Lower lobe of right lung (tissue), 2 donors: Measurements from ENCODE around the gene GABRP. TPM values are rescaled to one million over a fixed set of nuclear protein-coding genes. Genes with fewer than 3 reads are reported as not detected.

Experiments
- ATAC-seq, 2 donors: fragments of 200-7000 bp; cut with Tn5 transposase; one replicate each; pipeline ENCODE4 v1.9.1; 2020 to 2022; ENCODE audit warnings: mild to moderate bottlenecking in 2 of 2, moderate library complexity in 2 of 2
- DNase-seq: peaks from one replicate; pipeline ENCODE4 v3.0.0-alpha.2; 2020
- H3K27ac ChIP-seq: fragments of 200-600 bp; one replicate; pipeline ENCODE4 v1.8.0; 2022
- H3K27me3 ChIP-seq: fragments of 200-600 bp; one replicate; pipeline ENCODE4 v1.8.0; 2022; ENCODE audit warnings: low read depth
- H3K36me3 ChIP-seq: fragments of 200-600 bp; one replicate; pipeline ENCODE4 v1.8.0; 2022; ENCODE audit warnings: mild to moderate bottlenecking
- H3K4me1 ChIP-seq: fragments of 200-600 bp; one replicate; pipeline ENCODE4 v1.8.0; 2022
- H3K4me3 ChIP-seq: fragments of 200-600 bp; one replicate; pipeline ENCODE4 v1.8.0; 2022; ENCODE audit warnings: mild to moderate bottlenecking
- H3K9me3 ChIP-seq: fragments of 200-600 bp; one replicate; pipeline ENCODE4 v1.8.0; 2022
- CTCF ChIP-seq: fragments of 200-600 bp; IDR thresholded peaks from one replicate; pipeline ENCODE4 v1.8.0; 2022; ENCODE audit warnings: antibody characterized with exemption, mild to moderate bottlenecking
- intact Hi-C: fragments of 100-400 bp; cut with DNase I; formaldehyde crosslinking; loops from one replicate; pipeline ENCODE4 v1.11.0; 2022
- total RNA-seq: library from RNA; stranded (reverse); fragmentation: NEBNext Ultra II Directional; extraction: Animal tissue kit (Norgen Biotek cat#: 25700); gene quantifications from one replicate; pipeline ENCODE4 v1.2.1, GENCODE V29; 2021
- donor health status: DM: no; HTN: yes; CAD: no; lungs with severe emphysema.

The GABRP gene
- total RNA-seq, 1 donor from 2014 or later, result 0.38 TPM

DNA sequence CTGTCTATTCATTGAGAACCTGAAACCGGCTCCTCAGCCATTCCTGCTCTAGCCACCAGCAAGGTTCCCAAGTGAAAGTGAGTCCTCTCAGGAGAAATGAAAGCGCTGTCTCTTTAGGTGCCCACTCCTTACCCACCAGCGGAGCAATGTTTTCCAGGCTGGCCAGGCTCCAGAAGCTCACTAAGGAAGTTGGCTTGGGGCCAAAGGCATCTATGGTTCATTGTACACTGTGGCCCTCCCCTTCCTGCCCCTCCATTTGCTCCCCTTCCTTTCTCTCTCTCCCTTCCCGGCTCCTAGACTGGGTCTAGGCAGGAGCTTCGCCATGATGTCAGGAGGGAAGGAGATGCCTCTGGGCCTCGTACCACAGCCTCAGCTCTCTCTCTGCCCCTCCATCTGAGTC, 1.1 kb upstream of the GABRP start:
- no peaks in the 10 kb centered on the region for H3K27me3 ChIP-seq
- no peak for TF ChIP-seq CTCF
- H3K27ac ChIP-seq, result no peak overlapping the region
- H3K36me3 ChIP-seq, result no peaks in the 10 kb centered on the region
- intact Hi-C loops, result no loop called here
- no peak for DNase-seq
- H3K9me3 ChIP-seq, result no peaks in the 10 kb centered on the region
- H3K4me1 ChIP-seq, result no peaks in the 10 kb centered on the region
- no peak overlapping the region for H3K4me3 ChIP-seq
- peak in 1 of 2 donors; percentile 24 for ATAC-seq

DNA sequence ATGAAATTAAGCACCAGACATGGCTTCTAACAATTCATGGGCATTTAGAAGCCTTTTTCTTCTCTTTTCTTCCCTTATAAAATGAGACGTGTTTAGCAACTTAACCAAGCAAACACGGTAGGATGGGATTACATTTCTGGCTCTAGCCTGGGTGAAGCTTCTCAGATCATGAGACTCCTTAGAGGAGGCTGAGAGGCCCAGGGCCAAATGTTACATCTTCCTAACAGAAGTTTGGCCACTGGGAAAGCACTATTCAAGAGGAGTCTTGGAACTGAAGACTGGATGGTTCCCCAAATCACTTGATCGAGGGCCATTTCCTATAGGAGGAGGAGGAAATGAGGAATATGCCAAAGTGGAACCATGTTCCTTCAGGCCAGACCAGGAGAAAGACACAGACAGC, 1.9 kb downstream of the GABRP start:
- TF ChIP-seq CTCF, result no peak
- H3K27me3 ChIP-seq, result no peaks in the 10 kb centered on the region
- no peak overlapping the region for H3K27ac ChIP-seq
- no peaks in the 10 kb centered on the region for H3K4me1 ChIP-seq
- ATAC-seq, result no peak
- no peaks in the 10 kb centered on the region for H3K36me3 ChIP-seq
- intact Hi-C loops, result no loop called here
- no peak overlapping the region for H3K4me3 ChIP-seq
- H3K9me3 ChIP-seq, result no peaks in the 10 kb centered on the region
- DNase-seq, result no peak

- intact Hi-C loops, result no loop called here
- no peaks in the 10 kb centered on the region for H3K27me3 ChIP-seq
- H3K4me3 ChIP-seq, result no peak overlapping the region
- DNase-seq, result no peak
- no peak for TF ChIP-seq CTCF
- no peaks in the 10 kb centered on the region for H3K36me3 ChIP-seq
- ATAC-seq, result no peak
- no peaks in the 10 kb centered on the region for H3K9me3 ChIP-seq
- peaks cover 9% of the 10 kb centered on the region for H3K4me1 ChIP-seq
- H3K27ac ChIP-seq, result no peak overlapping the region
These were observed 3.7 kb downstream of the GABRP start for GRCh38 chr5:170787216-170787615.

DNA sequence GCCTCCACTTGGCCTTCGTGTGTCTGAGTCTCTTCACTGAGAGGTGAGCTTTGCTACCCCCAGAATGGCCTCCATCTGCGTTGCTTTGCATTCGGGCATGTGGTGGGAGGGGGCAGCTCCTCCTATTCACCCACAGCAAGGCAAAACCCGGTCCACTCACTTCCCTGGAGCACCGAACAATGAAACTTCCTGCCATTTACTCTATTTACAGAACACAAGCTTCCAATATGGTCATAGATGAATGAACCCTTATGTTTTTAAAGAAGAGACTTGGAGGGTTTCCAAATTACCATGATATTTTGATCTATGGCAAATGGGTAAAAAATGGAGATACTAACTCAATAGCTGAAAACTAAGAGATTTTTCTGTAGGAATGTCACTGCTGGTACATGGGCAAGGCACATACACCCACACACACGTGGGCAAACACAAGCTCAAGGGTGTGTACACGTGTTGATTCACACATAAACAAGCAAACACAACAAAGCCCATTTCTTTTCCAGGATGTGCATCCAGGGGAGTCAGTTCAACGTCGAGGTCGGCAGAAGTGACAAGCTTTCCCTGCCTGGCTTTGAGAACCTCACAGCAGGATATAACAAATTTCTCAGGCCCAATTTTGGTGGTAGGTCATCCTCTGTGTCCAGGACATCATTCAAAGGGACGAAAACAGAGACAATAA, 5.2 kb downstream of the GABRP start:
- Histone ChIP-seq H3K9me3 (no peaks in the 10 kb centered on the region), H3K4me3 (no peak overlapping the region), H3K36me3 (no peaks in the 10 kb centered on the region), H3K27me3 (no peaks in the 10 kb centered on the region), H3K27ac (no peak overlapping the region), H3K4me1 (peaks cover 9% of the 10 kb centered on the region)
- DNase-seq (no peak), ATAC-seq (no peak)
- no peak for TF ChIP-seq CTCF
- intact Hi-C loops, result no loop called here

DNA sequence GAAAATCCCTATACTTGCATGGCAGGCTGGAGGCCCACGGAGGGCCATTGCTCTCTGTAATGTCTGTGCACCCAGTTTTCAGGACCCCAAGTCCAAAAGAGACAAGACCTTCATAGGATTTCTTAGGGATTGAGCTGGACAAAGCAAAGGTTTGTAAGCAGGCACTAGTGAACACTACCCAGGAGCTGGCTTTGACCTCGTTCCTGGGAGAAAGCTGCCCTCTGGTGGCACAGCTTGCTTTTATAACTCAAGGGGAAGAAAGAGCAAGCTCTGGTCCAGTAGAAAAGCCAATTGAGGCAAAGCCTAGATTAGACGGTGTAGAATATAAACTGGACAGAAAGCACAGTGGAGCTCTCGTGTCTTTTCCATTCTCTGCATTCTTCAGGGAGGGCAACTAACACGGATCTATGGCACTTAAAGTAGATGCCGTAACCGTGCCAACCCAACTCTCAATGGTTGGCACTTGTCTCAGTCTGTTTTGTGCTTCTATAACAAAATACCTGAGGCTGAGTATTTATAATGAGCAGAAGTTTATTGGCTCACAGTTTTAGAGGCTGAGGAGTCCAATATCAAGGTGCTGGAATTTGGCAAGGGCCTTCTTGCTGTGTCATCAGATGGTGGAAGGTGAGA, 7.9 kb downstream of the GABRP start:
- Histone ChIP-seq H3K36me3 (no peaks in the 10 kb centered on the region), H3K9me3 (no peaks in the 10 kb centered on the region), H3K4me3 (no peak overlapping the region), H3K4me1 (peaks cover 9% of the 10 kb centered on the region), H3K27ac (no peak overlapping the region), H3K27me3 (no peaks in the 10 kb centered on the region)
- TF ChIP-seq CTCF, result peak; percentile 74
- ATAC-seq, result peak; percentile 75 to 90
- intact Hi-C loops, result loop anchor here (5.0 kb wide), 1 partner anchor 44 kb away; no protein-coding TSS in a partner anchor
- DNase-seq, result peak; percentile 57
